Spleen (tissue), 7 donors: ENCODE results near the gene C1QTNF9.

Experiments
- CTCF ChIP-seq, 11 experiments: fragments of 200-600 bp in 7 of 11; fragments of 450-650 bp in 4 of 11; sonication (generic) in 4 of 11; IDR thresholded peaks in 8 of 11; conservative IDR thresholded peaks in 3 of 11; 1 replicate in 7 of 11; 2 replicates in 4 of 11; pipeline versions ENCODE4 v1.4.0 to v1.8.0; 2016 to 2021; ENCODE audit warnings: antibody characterized with exemption in 11 of 11, inconsistent platforms in 4 of 11, mild to moderate bottlenecking in 1 of 11
- POLR2A ChIP-seq, 3 donors: fragments of 450-650 bp; IDR thresholded peaks; one replicate each; pipeline ENCODE4 v1.5.1; 2017; ENCODE audit warnings: antibody characterized with exemption in 3 of 3, mild to moderate bottlenecking in 1 of 3
- POLR2AphosphoS5 ChIP-seq, 3 donors: sonication (generic); formaldehyde crosslinking; IDR thresholded peaks; one replicate each; pipeline ENCODE4 v1.5.1; 2017; ENCODE audit warnings: antibody characterized with exemption in 3 of 3
- donor health status: DM: no; HTN: no; CAD: no; lungs with moderate emphysema.
- donor health status: DM: no; HTN: no; CAD: no.
- donor health status: DM: no; HTN: no; CAD: no.

GRCh38 chr13:24261566-24261965 lies 47.8 kb upstream of the C1QTNF9 start:
- TF ChIP-seq CTCF (IDR thresholded peaks at IDR 0.05 in 8 of 11, conservative IDR thresholded peaks at IDR 0.05 in 3 of 11) (no peak), POLR2A (IDR thresholded peaks at IDR 0.05) (no peak), POLR2AphosphoS5 (IDR thresholded peaks at IDR 0.05) (no peak)
